Prostate gland (tissue), 2 donors: ENCODE data around the gene COLQ. TPM values are rescaled to one million over a fixed set of nuclear protein-coding genes. Genes with fewer than 3 reads are reported as not detected.

Experiments used
- DNase-seq: peaks from one replicate; pipeline ENCODE4 v3.0.0-alpha.2; 2019; ENCODE audit warnings: low spot score
- H3K27ac ChIP-seq, 2 donors: fragments of 200-600 bp; sonication (generic); 2 replicates each; pipeline ENCODE4 v1.5.1; 2017 to 2019
- H3K27me3 ChIP-seq: fragments of 200-600 bp; sonication (generic); replicated peaks from 2 replicates; pipeline ENCODE4 v1.5.1; 2019; ENCODE audit not compliant: insufficient read depth
- H3K36me3 ChIP-seq, 2 donors: fragments of 200-600 bp; sonication (generic); 1 replicate in 1 of 2; 2 replicates in 1 of 2; pipeline versions ENCODE4 v1.5.1 to v1.8.1; 2017 to 2019
- H3K4me1 ChIP-seq: fragments of 200-600 bp; sonication (generic); replicated peaks from 2 replicates; pipeline ENCODE4 v1.5.1; 2019
- H3K4me3 ChIP-seq, 2 donors: fragments of 200-600 bp; sonication (generic); 2 replicates each; pipeline ENCODE4 v1.5.1; 2017 to 2019
- H3K9me3 ChIP-seq: fragments of 200-600 bp; sonication (generic); 2 replicates; pipeline ENCODE4 v1.5.1; 2017
- POLR2A ChIP-seq: fragments of 450-650 bp; IDR thresholded peaks from one replicate; pipeline ENCODE4 v1.6.1; 2016; ENCODE audit warnings: antibody characterized with exemption, mild to moderate bottlenecking
- POLR2AphosphoS5 ChIP-seq: sonication (generic); formaldehyde crosslinking; IDR thresholded peaks from one replicate; pipeline ENCODE4 v1.6.1; 2017; ENCODE audit warnings: antibody characterized with exemption
- WGBS: methylation state at CpG from one replicate; pipeline ENCODE4 v1.1.5; 2018; 5-methylcytosine and 5-hydroxymethylcytosine counted together
- intact Hi-C: fragments of 100-400 bp; cut with DNase I; formaldehyde crosslinking; loops from one replicate; pipeline ENCODE4 v1.14.2; 2022
- total RNA-seq, 2 donors: library from RNA; depleted of rRNA; stranded (reverse); fragments of >200 nt; gene quantifications; one replicate each; pipeline ENCODE4 v1.1.0, GENCODE V29; 2016
- TF ChIP-seq, protein P1 (sequence below), 4 experiments: fragments of 200-600 bp in 2 of 4; fragments of 450-650 bp in 2 of 4; sonication (generic) in 2 of 4; IDR thresholded peaks; 1 replicate in 3 of 4; 2 replicates in 1 of 4; pipeline ENCODE4 v1.5.1; 2016 to 2019; ENCODE audit warnings: antibody characterized with exemption in 4 of 4, mild to moderate bottlenecking in 2 of 4, moderate library complexity in 2 of 4

COLQ gene
- total RNA-seq, 2 donors from 2014 or later: 0.87 to 3.9 TPM

GRCh38 chr3:15556512-15556911 lies 35.0 kb upstream of the COLQ start:
- DNase-seq: no peak
- intact Hi-C loops: loop anchor here (2.0 to 5.0 kb wide), 3 partner anchors 129 to 354 kb away; partner anchors contain the start of genes EAF1 and METTL6
- Histone ChIP-seq H3K4me3 (no peak overlapping the region), H3K9me3 (no peaks in the 10 kb centered on the region), H3K4me1 (no peaks in the 10 kb centered on the region), H3K27me3 (no peaks in the 10 kb centered on the region), H3K27ac (no peak overlapping the region), H3K36me3 (no peaks in the 10 kb centered on the region)
- WGBS: 83% methylated on average over 2 of the region's 2 CpGs
- TF ChIP-seq POLR2AphosphoS5 (no peak), POLR2A (no peak)
- TF ChIP-seq, protein P1, sequence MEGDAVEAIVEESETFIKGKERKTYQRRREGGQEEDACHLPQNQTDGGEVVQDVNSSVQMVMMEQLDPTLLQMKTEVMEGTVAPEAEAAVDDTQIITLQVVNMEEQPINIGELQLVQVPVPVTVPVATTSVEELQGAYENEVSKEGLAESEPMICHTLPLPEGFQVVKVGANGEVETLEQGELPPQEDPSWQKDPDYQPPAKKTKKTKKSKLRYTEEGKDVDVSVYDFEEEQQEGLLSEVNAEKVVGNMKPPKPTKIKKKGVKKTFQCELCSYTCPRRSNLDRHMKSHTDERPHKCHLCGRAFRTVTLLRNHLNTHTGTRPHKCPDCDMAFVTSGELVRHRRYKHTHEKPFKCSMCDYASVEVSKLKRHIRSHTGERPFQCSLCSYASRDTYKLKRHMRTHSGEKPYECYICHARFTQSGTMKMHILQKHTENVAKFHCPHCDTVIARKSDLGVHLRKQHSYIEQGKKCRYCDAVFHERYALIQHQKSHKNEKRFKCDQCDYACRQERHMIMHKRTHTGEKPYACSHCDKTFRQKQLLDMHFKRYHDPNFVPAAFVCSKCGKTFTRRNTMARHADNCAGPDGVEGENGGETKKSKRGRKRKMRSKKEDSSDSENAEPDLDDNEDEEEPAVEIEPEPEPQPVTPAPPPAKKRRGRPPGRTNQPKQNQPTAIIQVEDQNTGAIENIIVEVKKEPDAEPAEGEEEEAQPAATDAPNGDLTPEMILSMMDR (IDR thresholded peaks at IDR 0.05): no peak

DNA sequence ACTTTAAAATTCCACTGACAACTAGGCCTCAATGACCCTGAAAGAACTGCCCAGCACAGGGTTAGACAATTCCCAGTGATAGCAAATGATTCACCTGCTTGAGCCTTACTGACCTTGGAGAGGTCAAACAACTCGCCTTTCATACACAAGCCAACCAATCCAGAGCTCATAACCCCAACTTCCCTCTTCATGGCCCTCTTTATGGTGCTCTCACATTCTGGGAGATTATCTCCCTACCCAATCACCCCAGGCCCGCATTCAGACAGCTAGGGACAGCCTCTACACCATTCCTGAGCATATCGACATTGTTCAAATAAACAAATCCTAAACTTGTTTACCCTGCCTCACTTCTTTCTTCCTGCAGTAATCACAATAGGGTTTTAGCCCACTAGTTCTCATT lies 32.2 kb upstream of the COLQ start:
- intact Hi-C loops: no loop called here
- Histone ChIP-seq H3K27ac (no peak overlapping the region), H3K4me3 (no peak overlapping the region), H3K27me3 (no peaks in the 10 kb centered on the region), H3K36me3 (no peaks in the 10 kb centered on the region), H3K4me1 (no peaks in the 10 kb centered on the region), H3K9me3 (no peaks in the 10 kb centered on the region)
- no peak for DNase-seq
- 76% methylated on average over 3 of the region's 3 CpGs for WGBS
- TF ChIP-seq, protein P1 (IDR thresholded peaks at IDR 0.05): no peak
- TF ChIP-seq POLR2AphosphoS5 (no peak), POLR2A (no peak)

- TF ChIP-seq, protein P1 (IDR thresholded peaks at IDR 0.05): no peak
- no peak for TF ChIP-seq POLR2A
- TF ChIP-seq POLR2AphosphoS5: no peak
- no peaks in the 10 kb centered on the region for H3K4me1 ChIP-seq
- no peak overlapping the region for H3K27ac ChIP-seq
- no peak for DNase-seq
- H3K4me3 ChIP-seq: no peak overlapping the region
- intact Hi-C loops: no loop called here
- H3K36me3 ChIP-seq: no peaks in the 10 kb centered on the region
- no peaks in the 10 kb centered on the region for H3K27me3 ChIP-seq
- 92% methylated on average over 1 of the region's 1 CpG for WGBS
- no peaks in the 10 kb centered on the region for H3K9me3 ChIP-seq
Observed at GRCh38 chr3:15551902-15552301, 30.4 kb upstream of the COLQ start.

DNA sequence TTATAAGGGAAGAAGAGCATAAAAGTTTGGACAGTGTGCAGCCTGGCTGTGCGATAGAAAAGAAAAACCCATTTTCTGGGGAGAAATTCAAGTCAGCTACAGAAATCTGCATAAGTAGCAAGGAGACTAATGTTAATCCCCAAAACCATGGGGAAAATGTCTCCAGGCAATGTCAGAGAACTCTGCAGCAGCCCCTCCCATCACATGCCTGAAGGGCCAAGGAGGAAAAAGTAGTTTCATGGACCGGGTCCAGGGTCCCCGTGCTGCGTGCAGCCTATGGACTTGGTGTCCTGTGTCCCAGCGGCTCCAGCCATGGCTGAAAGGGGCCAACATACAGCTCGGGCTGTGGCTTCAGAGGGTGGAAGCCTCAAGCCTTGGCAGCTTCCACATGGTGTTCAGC lies 28.3 kb upstream of the COLQ start:
- no peaks in the 10 kb centered on the region for H3K4me1 ChIP-seq
- no peaks in the 10 kb centered on the region for H3K36me3 ChIP-seq
- H3K27me3 ChIP-seq: no peaks in the 10 kb centered on the region
- no peak overlapping the region for H3K27ac ChIP-seq
- H3K9me3 ChIP-seq: no peaks in the 10 kb centered on the region
- no peak for DNase-seq
- TF ChIP-seq POLR2A (no peak), POLR2AphosphoS5 (no peak)
- TF ChIP-seq, protein P1 (IDR thresholded peaks at IDR 0.05): no peak
- 87% methylated on average over 6 of the region's 6 CpGs for WGBS
- intact Hi-C loops: no loop called here
- H3K4me3 ChIP-seq: no peak overlapping the region

DNA sequence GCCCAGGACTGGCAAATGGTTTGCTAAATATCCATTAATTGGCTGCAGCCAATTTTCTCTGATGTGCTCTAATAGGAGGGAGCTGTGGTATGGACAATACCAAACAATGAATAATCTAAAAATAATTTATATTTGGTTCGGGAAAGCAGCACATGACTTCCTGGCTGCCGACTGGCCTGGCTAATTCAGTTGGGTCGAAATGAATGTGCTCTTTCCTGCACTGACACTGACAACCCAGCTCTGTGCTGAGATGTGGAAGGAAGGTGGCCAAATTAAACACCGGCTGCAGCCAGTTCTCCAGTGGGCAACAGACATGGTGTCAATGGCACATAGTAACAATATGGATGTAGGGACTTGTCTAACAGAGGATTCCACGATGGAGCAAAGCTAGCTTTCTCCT lies 21.1 kb upstream of the COLQ start:
- Histone ChIP-seq H3K4me1 (no peaks in the 10 kb centered on the region), H3K27ac (no peak overlapping the region), H3K27me3 (no peaks in the 10 kb centered on the region), H3K9me3 (no peaks in the 10 kb centered on the region), H3K4me3 (no peak overlapping the region), H3K36me3 (no peaks in the 10 kb centered on the region)
- intact Hi-C loops: no loop called here
- 34% methylated on average over 5 of the region's 5 CpGs for WGBS
- TF ChIP-seq, protein P1 (IDR thresholded peaks at IDR 0.05): no peak
- no peak for TF ChIP-seq POLR2AphosphoS5
- TF ChIP-seq POLR2A: no peak
- no peak for DNase-seq
